Measurements from ENCODE around the gene RAET1E.

RAET1E gene

GRCh38 chr6:149907317-149907716 is 9.4 kb upstream of the RAET1E start:
- H3K36me3 ChIP-seq (replicated peaks in 1 of 2; ENCODE audit: control insufficient read depth in 2 of 2, insufficient read depth in 2 of 2, low read length in 2 of 2) = no peaks in the 10 kb centered on the region
- H2AFZ ChIP-seq (ENCODE audit: low read length) = no peak overlapping the region
- H2BK15ac ChIP-seq (ENCODE audit: low read length) = no peak overlapping the region
- no peak overlapping the region for H3K4me3 ChIP-seq (ENCODE audit: low read length in 2 of 2)
- peaks cover 0 to 14% (median 0%) of the 10 kb centered on the region in 3 experiments for H3K27me3 ChIP-seq (ENCODE audit: control insufficient read depth in 3 of 3, insufficient read depth in 3 of 3, low read depth in 1 of 3, low read length in 3 of 3)
- no peak overlapping the region for H3K4ac ChIP-seq (ENCODE audit: low read length)
- no peak overlapping the region for H4K8ac ChIP-seq (ENCODE audit: low read depth, low read length)
- H3K27ac ChIP-seq (replicated peaks; ENCODE audit: low read length) = no peak overlapping the region
- H3K23ac ChIP-seq (ENCODE audit: low read depth, low read length, poor library complexity) = no peak overlapping the region
- no peak overlapping the region for H2AK5ac ChIP-seq (ENCODE audit: low read depth, low read length)
- DNase-seq (ENCODE audit: low spot score) = no peak
- peaks cover 0 to 8% of the 10 kb centered on the region in 2 donors for H3K9me3 ChIP-seq (replicated peaks in 1 of 2; ENCODE audit: control insufficient read depth in 2 of 2, insufficient read depth in 1 of 2, low read depth in 1 of 2, low read length in 2 of 2)
- H3K14ac ChIP-seq (ENCODE audit: low read length) = no peak overlapping the region
- no peak overlapping the region for H2BK120ac ChIP-seq (ENCODE audit: low read depth, low read length)
- H2BK5ac ChIP-seq (ENCODE audit: low read length) = no peak overlapping the region
- peaks cover 3% of the 10 kb centered on the region for H3K79me1 ChIP-seq (ENCODE audit: low read depth, low read length)
- no CpG with 5 or more reads among the region's 2 CpGs for WGBS, 2 donors (ENCODE audit: extremely low coverage in 2 of 2, insufficient read length in 2 of 2, insufficient replicate concordance in 1 of 2)
- no peak overlapping the region for H2BK12ac ChIP-seq (ENCODE audit: low read length)
- H3K4me2 ChIP-seq (ENCODE audit: insufficient read depth, low read length, poor library complexity, severe bottlenecking) = no peak overlapping the region
- H3K18ac ChIP-seq (ENCODE audit: low read length) = no peak overlapping the region
- H4K91ac ChIP-seq (ENCODE audit: low read depth, low read length, poor library complexity) = no peak overlapping the region
- no peaks in the 10 kb centered on the region for H3K4me1 ChIP-seq (ENCODE audit: control insufficient read depth in 2 of 2, insufficient read depth in 1 of 2, low read depth in 1 of 2, low read length in 2 of 2)
- no peak overlapping the region for H3K9ac ChIP-seq (ENCODE audit: low read depth, low read length, poor library complexity)

DNA sequence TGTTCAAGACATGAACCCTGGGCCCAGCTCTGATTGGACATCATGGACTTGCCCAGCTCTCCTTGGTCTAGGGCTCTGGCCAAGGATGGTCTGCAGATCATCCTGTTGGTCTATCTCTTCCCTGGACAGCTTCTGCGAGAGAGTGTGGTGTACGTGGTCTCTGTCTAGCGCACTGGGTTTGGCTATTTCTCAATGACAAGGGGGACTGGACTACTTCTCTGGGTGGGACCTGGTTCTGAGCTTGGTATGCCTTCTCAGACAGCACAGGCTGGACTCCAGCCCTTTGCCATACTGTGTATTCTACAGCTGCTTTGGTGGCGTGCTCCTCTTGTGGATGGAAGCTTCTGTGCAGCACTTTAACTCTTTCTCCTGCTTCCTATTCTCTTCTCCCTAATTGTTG is 8.5 kb upstream of the RAET1E start:
- peaks cover 0 to 8% of the 10 kb centered on the region in 2 donors for H3K9me3 ChIP-seq (replicated peaks in 1 of 2; ENCODE audit: control insufficient read depth in 2 of 2, insufficient read depth in 1 of 2, low read depth in 1 of 2, low read length in 2 of 2)
- no CpG with 5 or more reads among the region's 4 CpGs for WGBS, 2 donors (ENCODE audit: extremely low coverage in 2 of 2, insufficient read length in 2 of 2, insufficient replicate concordance in 1 of 2)
- no peak overlapping the region for H2BK12ac ChIP-seq (ENCODE audit: low read length)
- no peak for DNase-seq (ENCODE audit: low spot score)
- no peaks in the 10 kb centered on the region for H3K4me1 ChIP-seq (ENCODE audit: control insufficient read depth in 2 of 2, insufficient read depth in 1 of 2, low read depth in 1 of 2, low read length in 2 of 2)
- H3K9ac ChIP-seq (ENCODE audit: low read depth, low read length, poor library complexity) = no peak overlapping the region
- no peak overlapping the region for H3K18ac ChIP-seq (ENCODE audit: low read length)
- peaks cover 0 to 17% (median 0%) of the 10 kb centered on the region in 3 experiments for H3K27me3 ChIP-seq (ENCODE audit: control insufficient read depth in 3 of 3, insufficient read depth in 3 of 3, low read depth in 1 of 3, low read length in 3 of 3)
- H2BK5ac ChIP-seq (ENCODE audit: low read length) = no peak overlapping the region
- H3K79me1 ChIP-seq (ENCODE audit: low read depth, low read length) = peaks cover 3% of the 10 kb centered on the region
- H3K4ac ChIP-seq (ENCODE audit: low read length) = no peak overlapping the region
- H3K4me2 ChIP-seq (ENCODE audit: insufficient read depth, low read length, poor library complexity, severe bottlenecking) = no peak overlapping the region
- no peak overlapping the region for H3K23ac ChIP-seq (ENCODE audit: low read depth, low read length, poor library complexity)
- no peak overlapping the region for H4K8ac ChIP-seq (ENCODE audit: low read depth, low read length)
- H2BK15ac ChIP-seq (ENCODE audit: low read length) = no peak overlapping the region
- no peak overlapping the region for H3K4me3 ChIP-seq (ENCODE audit: low read length in 2 of 2)
- H4K91ac ChIP-seq (ENCODE audit: low read depth, low read length, poor library complexity) = no peak overlapping the region
- H2AK5ac ChIP-seq (ENCODE audit: low read depth, low read length) = no peak overlapping the region
- H2BK120ac ChIP-seq (ENCODE audit: low read depth, low read length) = no peak overlapping the region
- H3K14ac ChIP-seq (ENCODE audit: low read length) = no peak overlapping the region
- no peak overlapping the region for H2AFZ ChIP-seq (ENCODE audit: low read length)
- H3K36me3 ChIP-seq (replicated peaks in 1 of 2; ENCODE audit: control insufficient read depth in 2 of 2, insufficient read depth in 2 of 2, low read length in 2 of 2) = no peaks in the 10 kb centered on the region
- H3K27ac ChIP-seq (replicated peaks; ENCODE audit: low read length) = no peak overlapping the region

- Histone ChIP-seq H3K4me3 (ENCODE audit: low read length in 2 of 2) (no peak overlapping the region), H3K14ac (ENCODE audit: low read length) (no peak overlapping the region), H3K9ac (ENCODE audit: low read depth, low read length, poor library complexity) (no peak overlapping the region), H2BK120ac (ENCODE audit: low read depth, low read length) (no peak overlapping the region), H3K27ac (replicated peaks; ENCODE audit: low read length) (no peak overlapping the region), H3K36me3 (replicated peaks in 1 of 2; ENCODE audit: control insufficient read depth in 2 of 2, insufficient read depth in 2 of 2, low read length in 2 of 2) (no peaks in the 10 kb centered on the region), H3K4me2 (ENCODE audit: insufficient read depth, low read length, poor library complexity, severe bottlenecking) (no peak overlapping the region), H4K8ac (ENCODE audit: low read depth, low read length) (no peak overlapping the region), H3K18ac (ENCODE audit: low read length) (no peak overlapping the region), H3K79me1 (ENCODE audit: low read depth, low read length) (peaks cover 3% of the 10 kb centered on the region), H2AFZ (ENCODE audit: low read length) (no peak overlapping the region), H2BK12ac (ENCODE audit: low read length) (no peak overlapping the region), H3K4ac (ENCODE audit: low read length) (no peak overlapping the region), H2AK5ac (ENCODE audit: low read depth, low read length) (no peak overlapping the region), H3K23ac (ENCODE audit: low read depth, low read length, poor library complexity) (no peak overlapping the region), H2BK15ac (ENCODE audit: low read length) (no peak overlapping the region), H3K4me1 (ENCODE audit: control insufficient read depth in 2 of 2, insufficient read depth in 1 of 2, low read depth in 1 of 2, low read length in 2 of 2) (no peaks in the 10 kb centered on the region), H3K9me3 (replicated peaks in 1 of 2; ENCODE audit: control insufficient read depth in 2 of 2, insufficient read depth in 1 of 2, low read depth in 1 of 2, low read length in 2 of 2) (peaks cover 0 to 8% of the 10 kb centered on the region in 2 donors), H3K27me3 (ENCODE audit: control insufficient read depth in 3 of 3, insufficient read depth in 3 of 3, low read depth in 1 of 3, low read length in 3 of 3) (peaks cover 0 to 20% (median 0%) of the 10 kb centered on the region in 3 experiments), H4K91ac (ENCODE audit: low read depth, low read length, poor library complexity) (no peak overlapping the region), H2BK5ac (ENCODE audit: low read length) (no peak overlapping the region)
- WGBS, 2 donors (ENCODE audit: extremely low coverage in 2 of 2, insufficient read length in 2 of 2, insufficient replicate concordance in 1 of 2) = no CpG with 5 or more reads among the region's 6 CpGs
- DNase-seq (ENCODE audit: low spot score) = no peak
These were observed 8.0 kb upstream of the RAET1E start for GRCh38 chr6:149905911-149906371.

DNA sequence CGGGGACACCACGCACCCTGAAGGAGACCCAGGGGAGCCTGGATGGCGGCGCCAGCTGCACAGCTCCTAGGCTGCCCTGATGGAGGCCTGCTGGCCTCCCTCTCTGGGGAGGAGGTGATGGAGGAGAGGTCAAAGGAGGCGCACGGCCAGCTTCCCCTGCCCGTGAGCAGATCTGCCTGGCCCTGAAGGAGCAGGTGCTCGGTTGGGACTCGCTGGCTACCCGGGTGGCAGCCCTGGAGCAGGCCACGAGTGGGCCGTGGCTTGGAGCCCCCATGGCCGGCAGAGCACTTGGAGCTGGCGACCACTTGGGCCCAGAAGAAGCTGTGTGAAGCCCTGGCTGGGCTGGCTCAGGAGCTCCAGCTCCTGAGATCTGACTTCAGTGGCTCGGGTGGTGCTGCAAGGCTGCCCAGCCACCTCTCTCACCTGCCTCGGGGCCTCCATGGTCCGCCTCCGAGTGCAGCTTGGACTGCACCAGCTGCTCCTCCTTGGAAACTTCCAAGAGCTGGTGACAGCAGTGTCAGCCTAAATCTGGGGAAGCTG is 7.5 kb upstream of the RAET1E start:
- Histone ChIP-seq H3K27me3 (ENCODE audit: control insufficient read depth in 3 of 3, insufficient read depth in 3 of 3, low read depth in 1 of 3, low read length in 3 of 3) (peaks cover 0 to 20% (median 0%) of the 10 kb centered on the region in 3 experiments), H3K27ac (replicated peaks; ENCODE audit: low read length) (no peak overlapping the region), H4K91ac (ENCODE audit: low read depth, low read length, poor library complexity) (no peak overlapping the region), H2BK12ac (ENCODE audit: low read length) (peak overlapping the region; percentile 10), H3K9ac (ENCODE audit: low read depth, low read length, poor library complexity) (no peak overlapping the region), H2AK5ac (ENCODE audit: low read depth, low read length) (peak overlapping the region; percentile 75), H3K9me3 (replicated peaks in 1 of 2; ENCODE audit: control insufficient read depth in 2 of 2, insufficient read depth in 1 of 2, low read depth in 1 of 2, low read length in 2 of 2) (peaks cover 0 to 8% of the 10 kb centered on the region in 2 donors), H3K4ac (ENCODE audit: low read length) (no peak overlapping the region), H3K4me1 (ENCODE audit: control insufficient read depth in 2 of 2, insufficient read depth in 1 of 2, low read depth in 1 of 2, low read length in 2 of 2) (no peaks in the 10 kb centered on the region), H2AFZ (ENCODE audit: low read length) (no peak overlapping the region), H4K8ac (ENCODE audit: low read depth, low read length) (no peak overlapping the region), H3K18ac (ENCODE audit: low read length) (peak overlapping the region; percentile 28), H3K4me2 (ENCODE audit: insufficient read depth, low read length, poor library complexity, severe bottlenecking) (no peak overlapping the region), H3K23ac (ENCODE audit: low read depth, low read length, poor library complexity) (no peak overlapping the region), H2BK15ac (ENCODE audit: low read length) (peak overlapping the region; percentile 71), H3K79me1 (ENCODE audit: low read depth, low read length) (peaks cover 3% of the 10 kb centered on the region), H3K4me3 (ENCODE audit: low read length in 2 of 2) (no peak overlapping the region), H3K14ac (ENCODE audit: low read length) (peak overlapping the region; percentile 82), H2BK5ac (ENCODE audit: low read length) (no peak overlapping the region), H3K36me3 (replicated peaks in 1 of 2; ENCODE audit: control insufficient read depth in 2 of 2, insufficient read depth in 2 of 2, low read length in 2 of 2) (no peaks in the 10 kb centered on the region), H2BK120ac (ENCODE audit: low read depth, low read length) (no peak overlapping the region)
- WGBS, 2 donors (ENCODE audit: extremely low coverage in 2 of 2, insufficient read length in 2 of 2, insufficient replicate concordance in 1 of 2) = no CpG with 5 or more reads among the region's 18 CpGs
- no peak for DNase-seq (ENCODE audit: low spot score)
